HG02763 (cell line): Measurements from ENCODE around the gene SLC31A1.
"Not testable (repeated sequence)": the region's sequence is repeated elsewhere in the genome, so short reads cannot be mapped to it uniquely, and the experiment has no call there.

ENCODE experiments used
- ATAC-seq: cut with Tn5 transposase; IDR thresholded peaks from one replicate; pipeline ENCODE4 v1.9.1; 2021; ENCODE audit warnings: mild to moderate bottlenecking, moderate library complexity; ENCODE audit not compliant: unreplicated experiment

SLC31A1 gene

DNA sequence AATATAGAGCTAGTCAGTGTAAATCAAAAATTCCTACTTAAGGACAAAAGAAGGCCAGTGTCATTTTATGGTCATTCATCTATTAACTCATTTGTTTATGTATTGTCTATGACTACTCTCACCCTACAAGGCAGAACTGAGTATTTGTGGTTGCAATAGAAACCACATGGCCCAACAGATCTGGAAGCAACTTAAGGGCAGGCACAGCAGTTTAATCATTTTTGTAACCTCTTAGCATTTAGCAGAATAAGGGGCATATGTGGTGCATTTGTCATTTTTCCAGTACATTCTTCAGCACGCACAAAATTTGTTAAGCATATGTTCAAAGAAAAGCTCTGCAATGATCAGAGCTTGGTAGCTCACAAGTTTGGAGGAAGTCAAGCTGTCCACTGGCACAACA, 1.4 kb upstream of the SLC31A1 start:
- peak; percentile 37 for ATAC-seq

DNA sequence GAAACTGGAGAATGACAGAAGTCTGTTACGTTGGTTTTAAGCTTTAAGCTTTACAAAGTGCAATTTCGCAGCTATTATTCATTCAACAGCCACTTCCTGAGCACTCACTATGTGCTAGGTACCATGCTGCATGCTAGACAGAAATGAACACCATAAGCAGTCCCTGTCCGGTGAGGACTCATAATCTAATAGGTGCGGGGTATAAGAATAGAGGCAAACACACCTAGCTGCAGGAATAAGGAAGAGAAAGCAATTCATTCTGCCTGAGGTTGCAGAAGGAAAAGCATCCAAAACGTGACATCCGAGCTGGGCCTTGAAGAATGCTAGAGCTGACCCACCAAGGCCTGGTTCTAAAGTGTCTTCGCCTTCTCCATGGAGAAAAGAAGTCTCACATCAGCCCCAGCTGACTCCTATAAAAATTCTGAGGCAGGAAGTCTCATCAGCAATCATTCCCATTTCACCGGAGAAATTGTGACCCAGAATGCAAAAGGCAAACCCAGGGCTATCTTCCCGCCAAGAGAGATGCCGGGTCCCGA, 809 bp upstream of the SLC31A1 start:
- ATAC-seq: no peak

DNA sequence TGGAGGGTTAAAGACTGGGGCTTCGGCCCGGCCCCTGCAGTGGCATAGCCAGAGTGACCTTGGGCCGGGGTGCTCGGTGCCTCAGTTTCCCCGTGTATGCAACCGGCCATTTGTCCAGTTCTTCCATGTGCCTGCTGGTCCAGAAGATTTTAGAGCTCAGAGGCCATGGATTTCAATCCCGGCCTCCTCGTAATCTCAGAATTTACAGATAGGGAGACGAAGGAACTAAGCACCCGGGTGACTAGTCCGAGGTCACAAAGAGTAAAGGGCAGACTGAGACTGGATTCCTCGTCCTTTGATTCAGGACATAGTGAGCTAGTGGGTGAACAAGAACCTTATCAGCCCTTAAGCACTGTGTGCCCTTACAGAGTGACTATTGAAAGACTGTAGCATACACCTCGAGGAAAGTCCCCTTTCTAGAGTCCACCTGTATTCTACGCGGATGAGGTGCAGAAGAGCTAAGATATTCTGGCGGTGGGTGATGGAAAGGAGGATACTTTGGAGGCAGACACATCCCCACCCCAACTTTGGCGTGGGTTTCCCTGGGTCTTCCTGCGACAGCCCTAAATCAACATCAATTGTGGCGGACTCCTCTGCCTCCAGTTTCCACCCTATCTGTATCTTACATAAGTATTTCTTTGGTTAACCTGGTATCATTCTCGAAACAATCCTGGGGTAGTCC, 597 bp downstream of the SLC31A1 start:
- ATAC-seq: no peak

DNA sequence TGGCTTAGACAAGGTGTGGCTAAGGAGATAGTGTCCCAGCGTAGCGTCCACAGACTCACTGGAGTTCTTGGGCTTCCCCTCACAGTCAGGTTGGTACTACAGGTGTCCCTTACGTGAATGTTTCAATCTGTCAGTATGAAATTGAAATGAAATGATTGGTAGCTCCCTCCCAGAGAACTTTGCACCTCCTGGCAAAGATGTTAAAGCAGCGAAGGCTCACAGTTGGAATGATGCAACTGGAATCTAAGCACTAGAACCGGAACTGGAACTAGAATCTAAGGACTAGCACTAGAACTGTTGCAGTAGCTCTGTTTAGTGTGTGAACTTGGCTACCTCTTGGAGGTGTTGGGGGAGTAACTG, 1.1 kb downstream of the SLC31A1 start:
- ATAC-seq: no peak

DNA sequence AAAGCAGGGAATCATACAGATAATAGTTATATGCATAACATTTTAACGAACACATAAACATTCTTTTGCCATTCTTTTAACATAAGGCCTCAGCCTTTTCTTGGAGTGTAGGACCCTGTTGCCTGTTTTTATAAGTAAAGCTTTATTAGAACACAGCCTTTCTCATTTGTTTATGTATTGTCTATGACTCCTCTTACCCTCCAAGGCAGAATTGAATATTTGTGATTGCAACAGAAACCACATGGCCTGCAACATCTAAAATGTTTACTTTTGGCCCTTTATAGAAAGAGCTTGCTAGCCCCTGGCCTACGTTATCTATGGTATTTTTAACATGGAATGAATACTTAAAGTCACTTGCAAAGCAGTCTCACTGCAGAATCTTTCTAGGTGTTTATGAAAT, 2.6 kb downstream of the SLC31A1 start:
- ATAC-seq: no peak

DNA sequence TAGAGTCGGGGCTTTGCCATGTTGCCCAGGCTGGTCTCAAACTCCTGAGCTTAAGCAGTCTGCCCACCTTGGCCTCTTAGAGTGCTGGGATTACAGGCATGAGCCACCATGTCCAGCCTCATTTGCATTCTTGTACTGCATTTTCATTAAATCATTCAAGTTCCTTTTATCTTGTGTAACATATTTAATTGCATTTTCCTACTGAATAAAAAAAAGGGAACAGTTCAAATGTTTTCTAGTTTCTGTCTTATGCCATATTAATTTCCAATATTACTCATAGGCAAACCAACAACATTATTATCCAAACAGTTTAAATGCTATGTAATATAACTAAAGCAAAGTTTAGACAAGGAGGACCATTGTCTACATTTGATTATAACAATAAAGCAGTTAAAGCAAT, 6.1 kb downstream of the SLC31A1 start:
- no peak for ATAC-seq

DNA sequence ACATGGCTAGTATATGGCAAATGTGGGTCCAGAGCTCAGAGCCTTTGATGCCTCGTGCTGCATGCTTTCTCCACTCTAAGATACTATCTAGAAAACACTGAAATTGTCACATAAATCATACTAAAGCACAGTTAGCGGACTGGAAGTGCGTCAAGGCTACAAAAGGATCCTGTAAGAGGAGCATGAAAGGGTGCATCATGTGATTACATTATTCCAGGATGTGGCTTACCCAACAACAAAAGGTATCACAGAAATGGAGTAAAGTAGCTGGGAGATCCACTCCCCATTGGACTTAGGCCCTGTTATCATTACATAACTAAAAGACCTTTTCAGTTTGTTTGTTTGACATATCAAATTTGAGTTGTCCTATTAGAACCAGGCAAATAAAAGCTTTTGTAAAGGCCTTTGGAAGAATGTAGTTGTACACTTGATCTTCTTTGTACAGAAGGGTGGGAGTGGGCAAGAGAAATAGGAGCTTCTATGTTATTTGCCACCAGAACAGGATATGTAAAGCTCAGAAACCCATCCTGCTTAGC, 6.9 kb downstream of the SLC31A1 start:
- ATAC-seq: no peak

DNA sequence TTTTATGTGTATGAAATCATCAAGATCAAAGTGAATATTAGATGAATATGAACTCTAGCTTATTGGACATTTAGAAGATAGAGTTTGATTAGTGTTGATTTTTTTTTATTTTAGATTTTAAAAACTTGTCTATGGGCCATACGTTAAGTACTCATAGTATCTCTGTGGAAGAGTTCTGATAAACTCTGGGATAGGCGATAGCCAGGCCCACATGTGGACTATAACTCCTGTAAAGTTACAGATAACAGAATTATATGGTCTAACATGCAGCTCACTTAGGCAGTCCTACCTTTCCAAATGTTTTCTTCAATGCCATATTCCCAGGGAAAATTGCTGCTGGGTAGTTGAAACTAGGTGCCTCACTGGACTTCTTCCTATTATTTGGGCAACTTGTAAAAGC, 10.4 kb downstream of the SLC31A1 start:
- no peak for ATAC-seq

DNA sequence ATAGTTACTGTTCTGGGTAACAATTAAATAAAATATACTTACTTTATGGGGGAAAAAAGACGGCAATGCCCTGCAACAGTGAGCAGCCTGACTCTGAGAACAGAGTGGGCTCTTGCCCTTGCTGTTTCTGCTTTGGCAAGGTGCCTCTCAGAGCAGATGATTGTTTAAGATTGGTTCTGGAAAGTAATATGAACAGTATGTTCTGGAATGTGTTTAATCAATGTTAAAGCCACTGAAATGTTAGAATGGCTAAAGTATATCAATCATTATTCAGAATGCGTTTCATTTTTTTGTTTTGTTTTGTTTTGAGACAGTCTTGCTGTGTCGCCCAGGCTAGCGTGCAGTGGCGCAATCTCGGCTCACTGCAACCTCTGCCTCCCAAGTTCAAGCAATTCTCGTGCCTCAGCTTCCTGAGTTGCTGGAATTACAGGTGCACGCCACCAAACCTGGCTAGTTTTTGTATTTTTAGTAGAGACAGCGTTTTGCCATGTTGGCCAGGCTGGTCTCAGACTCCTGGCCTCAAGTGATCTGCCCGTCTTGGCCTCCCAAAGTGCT, 14.4 kb downstream of the SLC31A1 start:
- not testable (repeated sequence) for ATAC-seq

DNA sequence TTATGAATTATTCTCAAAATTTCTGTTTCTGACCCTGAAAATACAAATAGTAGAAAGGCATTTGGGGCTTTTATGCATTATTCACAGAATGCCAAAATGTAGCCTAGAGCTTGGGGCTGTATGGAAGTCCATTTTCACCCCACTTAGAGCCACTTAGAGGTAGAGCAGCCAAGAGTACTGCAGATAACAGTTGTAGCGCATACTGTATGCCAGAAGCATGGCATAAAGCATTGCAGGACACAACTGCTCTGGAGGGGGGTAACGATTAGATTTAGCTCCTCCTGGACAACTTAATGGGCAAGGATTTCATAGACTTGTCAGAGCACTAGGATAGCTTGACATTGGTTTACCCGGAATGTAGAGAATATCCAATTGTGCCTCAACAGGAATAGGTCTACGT, 15.7 kb downstream of the SLC31A1 start:
- ATAC-seq: no peak

DNA sequence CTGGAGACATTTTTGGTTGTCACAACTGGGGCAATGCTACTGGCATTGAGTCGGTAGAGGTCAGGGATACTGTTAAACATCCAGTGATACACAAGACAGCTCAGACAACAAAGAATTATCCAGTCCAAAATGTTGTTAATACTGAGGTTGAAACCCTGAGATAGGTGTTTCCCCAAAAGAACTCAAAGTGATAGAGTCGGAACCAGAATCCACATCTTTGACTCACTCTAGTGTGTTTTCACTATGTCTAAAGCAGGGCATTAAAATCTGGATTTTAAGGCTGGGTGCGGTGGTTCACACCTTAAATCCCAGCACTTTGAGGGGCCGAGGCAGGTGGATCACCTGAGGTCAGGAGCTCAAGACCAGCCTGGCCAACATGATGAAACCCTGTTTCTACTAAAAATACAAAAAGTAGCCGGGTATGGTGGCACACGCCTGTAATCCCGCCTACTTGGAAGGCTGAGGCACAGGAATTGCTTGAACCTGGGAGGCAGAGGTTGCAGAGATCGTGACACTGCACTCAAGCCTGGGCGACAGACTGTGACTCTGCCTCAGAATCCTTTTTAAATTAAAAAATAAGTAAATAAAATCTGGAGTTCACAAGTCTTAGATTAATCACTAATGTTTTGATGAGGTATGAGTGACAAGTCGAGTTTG, 17.0 kb downstream of the SLC31A1 start:
- no peak for ATAC-seq

DNA sequence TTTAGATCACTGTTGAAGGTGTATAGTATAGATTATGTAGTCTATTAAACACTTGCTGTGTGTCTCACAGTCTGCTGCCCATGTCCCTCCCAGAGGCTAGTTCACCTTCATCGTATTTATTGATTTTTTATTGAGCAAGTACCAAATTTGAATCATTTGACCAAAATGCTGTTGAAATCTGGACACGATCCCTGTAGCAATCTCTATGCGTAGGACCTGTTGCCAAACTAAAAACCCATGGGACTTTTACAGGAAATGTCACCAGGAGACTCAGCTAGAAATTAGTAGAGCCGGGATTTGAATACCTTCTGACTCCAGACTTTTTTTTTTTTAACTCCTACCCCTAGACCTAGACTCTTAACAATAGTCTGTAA, 17.5 kb downstream of the SLC31A1 start:
- ATAC-seq: no peak

DNA sequence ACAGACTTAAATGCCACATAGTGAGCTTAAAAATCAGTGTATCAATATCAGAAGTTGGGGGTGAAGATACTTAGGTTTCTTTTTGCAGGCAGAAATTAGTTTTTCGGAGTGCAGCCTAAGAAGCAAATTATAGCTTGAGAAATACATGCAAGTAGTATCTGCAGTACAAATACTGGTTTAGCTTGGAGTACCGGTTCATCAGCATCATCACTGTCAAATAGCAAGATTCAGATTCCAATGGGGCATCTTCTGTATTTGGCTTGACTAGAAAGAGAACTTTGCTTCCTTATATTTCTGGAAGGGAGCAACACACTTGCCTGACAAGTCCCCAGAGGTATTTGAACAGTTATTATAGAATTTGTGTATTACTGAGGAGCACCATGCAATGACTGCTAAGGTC, 19.8 kb downstream of the SLC31A1 start:
- no peak for ATAC-seq

DNA sequence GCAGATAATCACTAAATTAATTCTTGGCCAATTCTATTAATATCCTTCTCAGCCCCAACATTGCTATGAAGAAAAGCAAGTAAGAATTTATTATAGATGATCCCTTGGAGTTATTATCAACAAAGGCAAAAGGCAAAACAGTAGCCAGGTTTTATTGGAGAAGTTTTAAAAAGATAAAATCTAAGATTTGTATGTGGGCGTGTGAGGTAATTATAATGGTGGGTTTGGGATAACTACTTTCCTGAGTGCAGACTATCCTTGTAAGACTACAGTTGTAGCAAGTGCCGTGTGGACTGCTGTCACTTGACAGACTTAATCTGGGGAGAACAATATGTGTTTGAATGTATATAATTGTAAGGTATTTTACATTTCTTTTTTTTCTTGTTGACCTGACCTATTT, 23.2 kb downstream of the SLC31A1 start:
- ATAC-seq: no peak

DNA sequence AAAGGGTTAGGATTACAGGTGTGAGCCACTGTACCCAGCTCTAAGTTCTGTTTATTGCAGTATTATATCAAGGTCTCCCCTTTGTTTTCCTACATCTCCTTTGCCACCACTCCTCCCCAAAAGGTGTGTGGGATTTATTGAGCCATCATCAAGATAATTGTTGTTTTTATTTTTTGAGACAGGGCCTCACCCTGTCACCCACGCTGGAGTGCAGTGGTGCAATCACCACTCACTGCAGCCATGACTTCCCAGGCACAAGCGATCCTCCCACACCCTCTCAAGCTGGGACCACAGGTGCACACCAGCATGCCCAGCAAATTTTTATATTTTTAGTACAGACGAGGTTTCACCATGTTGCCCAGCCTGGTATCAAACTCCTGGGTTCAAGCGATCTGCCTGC, 24.6 kb downstream of the SLC31A1 start:
- ATAC-seq: no peak

DNA sequence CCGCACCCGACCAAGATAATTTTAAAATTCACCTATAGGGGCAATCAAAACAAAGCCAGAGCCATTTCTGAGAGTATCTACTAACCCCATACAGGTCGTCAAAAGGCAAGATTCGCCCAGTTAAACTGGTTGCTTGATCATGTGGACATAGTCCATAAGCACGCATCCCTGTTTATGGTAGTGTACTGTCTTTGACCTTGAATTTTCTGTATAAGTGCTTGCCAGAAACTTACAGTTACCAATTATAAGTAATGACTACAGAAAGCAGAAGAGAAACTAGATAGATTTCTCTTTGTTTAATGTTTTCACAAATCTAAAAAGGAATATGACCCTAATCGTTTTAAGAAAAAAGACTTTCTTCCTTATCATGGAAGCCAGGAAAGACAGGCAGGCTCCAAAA, 25.6 kb downstream of the SLC31A1 start:
- no peak for ATAC-seq

DNA sequence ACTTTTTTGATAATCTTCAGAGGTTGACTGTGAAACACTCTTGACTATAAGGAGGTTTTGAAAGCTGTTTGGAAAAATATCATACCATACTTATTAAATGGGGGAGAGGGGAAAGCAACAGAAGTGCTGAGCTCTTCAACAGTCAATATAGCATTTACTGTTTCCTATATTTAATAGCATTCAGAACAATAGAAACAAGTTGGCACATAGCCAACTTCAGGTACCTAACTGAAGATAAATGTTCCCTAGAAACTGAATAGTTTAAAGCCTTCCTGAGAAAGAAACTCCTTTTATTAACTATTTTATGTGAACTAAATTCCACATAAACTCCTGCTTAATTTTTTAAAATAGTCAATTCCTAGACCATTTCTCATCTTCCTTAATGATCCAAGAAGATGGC, 26.3 kb downstream of the SLC31A1 start:
- ATAC-seq: no peak

DNA sequence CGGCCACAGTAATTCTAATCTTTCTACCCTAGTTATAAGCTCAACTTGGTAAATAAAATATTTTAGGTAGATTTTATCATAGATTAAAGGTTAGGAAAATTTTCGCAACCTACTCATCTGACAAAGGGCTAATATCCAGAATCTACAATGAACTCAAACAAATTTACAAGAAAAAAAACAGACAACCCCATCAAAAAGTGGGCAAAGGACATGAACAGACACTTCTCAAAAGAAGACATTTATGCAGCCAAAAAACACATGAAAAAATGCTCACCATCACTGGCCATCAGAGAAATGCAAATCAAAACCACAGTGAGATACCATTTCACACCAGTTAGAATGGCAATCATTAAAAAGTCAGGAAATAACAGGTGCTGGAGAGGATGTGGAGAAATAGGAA, 28.3 kb downstream of the SLC31A1 start:
- ATAC-seq: not testable (repeated sequence)

DNA sequence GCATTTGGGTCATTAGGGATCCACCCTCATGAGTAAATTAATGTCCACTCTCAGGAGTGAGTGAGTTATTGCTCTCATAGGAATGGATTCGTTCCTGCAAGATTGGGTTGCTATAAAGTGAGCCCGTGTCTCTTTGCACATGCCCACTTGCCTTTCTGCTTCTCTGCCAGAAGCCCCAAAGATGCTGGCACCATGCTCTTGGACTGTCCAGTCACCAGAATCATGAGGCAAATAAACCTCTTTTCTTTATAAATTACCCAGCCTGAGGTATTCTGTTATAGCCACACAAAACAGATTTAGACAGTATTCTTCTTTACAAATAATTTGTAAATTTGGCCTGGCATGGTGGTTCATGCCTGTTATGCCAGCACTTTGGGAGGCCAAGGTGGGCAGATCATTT, 29.5 kb downstream of the SLC31A1 start:
- ATAC-seq: no peak

DNA sequence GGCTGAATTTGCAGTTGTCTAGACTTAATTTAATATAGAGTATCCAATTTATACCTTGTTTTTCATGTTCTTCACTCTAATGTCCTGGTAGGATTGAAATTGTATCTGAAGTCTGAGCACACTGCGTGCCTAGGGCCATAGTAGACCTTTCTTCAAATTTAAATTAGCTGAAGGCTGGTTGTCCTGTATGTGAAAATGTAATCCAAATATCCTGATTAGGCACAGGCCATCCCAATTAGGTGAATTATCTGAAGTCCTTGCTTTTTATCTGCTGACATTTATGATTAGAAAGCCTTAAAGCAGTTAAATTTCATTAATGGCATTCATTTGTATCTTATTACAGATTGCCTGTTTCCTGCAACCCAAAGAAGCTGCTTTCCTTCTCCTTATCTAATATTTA, 33.6 kb downstream of the SLC31A1 start:
- ATAC-seq: no peak

DNA sequence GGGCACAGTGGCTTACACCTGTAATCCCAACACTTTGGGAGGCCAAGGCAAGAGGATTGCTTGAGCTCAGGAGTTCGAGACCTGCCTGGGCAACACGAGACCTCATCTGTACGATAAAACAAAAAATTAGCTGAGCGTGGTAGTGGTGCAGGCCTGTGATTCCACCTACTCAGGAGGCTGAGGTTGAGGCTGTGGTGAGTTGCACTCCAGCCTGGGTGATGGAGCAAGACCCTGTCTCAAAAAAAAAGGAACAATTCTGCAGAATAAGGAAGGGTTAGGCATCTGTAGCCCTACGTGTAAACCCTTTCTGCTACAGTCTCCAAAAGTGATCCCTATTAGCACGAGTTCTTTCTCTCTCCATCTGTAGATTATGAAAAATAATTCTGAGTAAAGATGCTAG, 34.1 kb downstream of the SLC31A1 start:
- ATAC-seq: no peak

DNA sequence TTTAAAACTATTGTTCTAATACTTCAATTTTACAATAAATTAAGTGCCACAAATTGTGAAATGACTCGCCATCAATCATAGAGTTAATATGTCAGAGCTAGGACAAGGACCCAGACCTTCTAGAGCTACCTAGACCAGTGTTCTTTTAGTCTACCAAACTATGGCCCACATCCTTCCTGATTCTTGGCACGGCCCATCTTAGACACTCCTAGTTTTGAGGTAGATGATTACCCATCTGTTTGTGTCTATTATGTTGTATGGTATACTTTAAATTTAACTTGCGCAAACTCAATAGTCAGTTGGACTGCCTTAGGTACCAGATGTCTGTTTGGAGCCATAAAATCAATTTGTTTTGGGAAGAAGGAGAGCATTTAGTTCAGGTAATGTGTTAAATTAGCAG, 36.5 kb downstream of the SLC31A1 start:
- ATAC-seq: no peak
